DND-41 (cell line): Measurements from ENCODE around the gene ARHGEF39.
A peak's percentile ranks its signal among the peaks of the same experiment; 100 is the strongest.
"Not testable (repeated sequence)": the region's sequence is repeated elsewhere in the genome, so short reads cannot be mapped to it uniquely, and the experiment has no call there.

Source experiments
- ATAC-seq: fragments of 200-7000 bp; cut with Tn5 transposase; 3 replicates; pipeline ENCODE4 v1.9.1; 2021; ENCODE audit warnings: low read depth; ENCODE audit not compliant: insufficient read depth
- DNase-seq: peaks from one replicate; pipeline ENCODE4 v3.0.0-alpha.2; 2020
- H2AFZ ChIP-seq: 2 replicates; pipeline ENCODE4 v1.6.0; 2012; ENCODE audit warnings: low read depth, low read length
- H3K27ac ChIP-seq: 2 replicates; pipeline ENCODE4 v1.5.1; 2012; ENCODE audit warnings: low read length, inconsistent platforms
- H3K27me3 ChIP-seq: fragments of 200-600 bp; sonication (generic); 2 replicates; pipeline ENCODE4 v1.6.0; 2012; ENCODE audit warnings: low read length, mild to moderate bottlenecking, inconsistent platforms; ENCODE audit not compliant: insufficient read depth, poor library complexity
- H3K36me3 ChIP-seq: 2 replicates; pipeline ENCODE4 v1.5.1; 2012; ENCODE audit warnings: low read length, inconsistent platforms; ENCODE audit not compliant: insufficient read depth
- H3K4me1 ChIP-seq: 2 replicates; pipeline ENCODE4 v1.5.1; 2012; ENCODE audit warnings: mild to moderate bottlenecking, low read length; ENCODE audit not compliant: insufficient read depth
- H3K4me2 ChIP-seq: 2 replicates; pipeline ENCODE4 v1.6.0; 2012; ENCODE audit warnings: mild to moderate bottlenecking, moderate library complexity, low read length, inconsistent platforms; ENCODE audit not compliant: insufficient read depth
- H3K4me3 ChIP-seq, 2 experiments: fragments of 200-600 bp in 1 of 2; shearing (Covaris generic) in 1 of 2; 2 replicates each; pipeline ENCODE4 v1.5.1; 2012 to 2016; ENCODE audit warnings: inconsistent platforms in 2 of 2, low read length in 2 of 2, mild to moderate bottlenecking in 2 of 2, low read depth in 1 of 2, moderate library complexity in 1 of 2
- H3K79me2 ChIP-seq: 2 replicates; pipeline ENCODE4 v1.6.0; 2012; ENCODE audit warnings: low read length, inconsistent platforms; ENCODE audit not compliant: insufficient read depth
- H3K9ac ChIP-seq: 2 replicates; pipeline ENCODE4 v1.6.0; 2012; ENCODE audit warnings: low read depth, mild to moderate bottlenecking, inconsistent platforms, low read length, moderate library complexity
- H3K9me3 ChIP-seq: 2 replicates; pipeline ENCODE4 v1.5.1; 2012; ENCODE audit warnings: low read length, moderate library complexity, mild to moderate bottlenecking, inconsistent platforms; ENCODE audit not compliant: insufficient read depth, severe bottlenecking
- H4K20me1 ChIP-seq: 2 replicates; pipeline ENCODE4 v1.6.0; 2012; ENCODE audit warnings: low read length; ENCODE audit not compliant: insufficient read depth
- CTCF ChIP-seq: IDR thresholded peaks from 2 replicates; pipeline ENCODE4 v1.5.1; 2012; ENCODE audit warnings: borderline replicate concordance, low read length, moderate library complexity, mild to moderate bottlenecking; ENCODE audit not compliant: poor library complexity, severe bottlenecking; ENCODE audit errors: extremely low read depth
- EZH2 ChIP-seq: IDR thresholded peaks from 3 replicates; pipeline ENCODE4 v1.6.1; 2012; ENCODE audit warnings: borderline replicate concordance, low read depth, mild to moderate bottlenecking, moderate library complexity, low read length, inconsistent platforms; ENCODE audit not compliant: severe bottlenecking

ARHGEF39 gene

GRCh38 chr9:35649431-35650340 lies 15.3 kb downstream of the ARHGEF39 start:
- Histone ChIP-seq H3K9ac (peak overlapping the region; percentile 95), H3K79me2 (peaks cover 41% of the 10 kb centered on the region), H3K4me1 (peaks cover 69% of the 10 kb centered on the region), H3K27me3 (no peaks in the 10 kb centered on the region), H3K27ac (peak overlapping the region; percentile 100), H3K4me2 (peak overlapping the region; percentile 79), H4K20me1 (no peaks in the 10 kb centered on the region), H3K36me3 (peaks cover 19% of the 10 kb centered on the region; the same call in 1 of the 2 replicates), H3K9me3 (no peaks in the 10 kb centered on the region), H3K4me3 (peak overlapping the region; percentile 49 to 76), H2AFZ (peak overlapping the region; percentile 60; the same call in 1 of the 2 replicates)
- ATAC-seq, result peak; percentile 21
- peak; percentile 87 for DNase-seq
- TF ChIP-seq EZH2 (no peak), CTCF (no peak)

- H3K27ac ChIP-seq, result peak overlapping the region; percentile 100
- H4K20me1 ChIP-seq, result no peaks in the 10 kb centered on the region
- no peaks in the 10 kb centered on the region for H3K27me3 ChIP-seq
- peak overlapping the region; percentile 95 for H3K9ac ChIP-seq
- peaks cover 56% of the 10 kb centered on the region for H3K79me2 ChIP-seq
- TF ChIP-seq EZH2, result no peak
- peak; percentile 89 for TF ChIP-seq CTCF
- H3K9me3 ChIP-seq, result no peaks in the 10 kb centered on the region
- ATAC-seq (peak; percentile 70), DNase-seq (peak; percentile 95)
- peak overlapping the region; percentile 79 for H3K4me2 ChIP-seq
- peak overlapping the region; percentile 85 for H2AFZ ChIP-seq
- peaks cover 30% of the 10 kb centered on the region; the same call in 1 of the 2 replicates for H3K36me3 ChIP-seq
- H3K4me1 ChIP-seq, result peaks cover 77% of the 10 kb centered on the region
- peak overlapping the region; percentile 91 to 94 for H3K4me3 ChIP-seq
These were observed 18.3 kb downstream of the ARHGEF39 start for GRCh38 chr9:35646533-35647265.

GRCh38 chr9:35646153-35646532 lies 18.9 kb downstream of the ARHGEF39 start:
- Histone ChIP-seq H3K9ac (peak overlapping the region; percentile 95), H3K4me2 (peak overlapping the region; percentile 79), H2AFZ (peak overlapping the region; percentile 85), H3K27ac (peak overlapping the region; percentile 100), H3K27me3 (no peaks in the 10 kb centered on the region), H3K36me3 (peaks cover 30% of the 10 kb centered on the region; the same call in 1 of the 2 replicates), H3K9me3 (no peaks in the 10 kb centered on the region), H3K4me1 (peaks cover 72% of the 10 kb centered on the region), H3K79me2 (peaks cover 52% of the 10 kb centered on the region), H4K20me1 (no peaks in the 10 kb centered on the region), H3K4me3 (peak overlapping the region; percentile 91 to 94)
- TF ChIP-seq EZH2 (no peak), CTCF (no peak)
- DNase-seq, result peak; percentile 70
- peak; percentile 19 for ATAC-seq

- Histone ChIP-seq H3K4me2 (peak overlapping the region; percentile 79), H3K36me3 (peaks cover 33% of the 10 kb centered on the region; the same call in 1 of the 2 replicates), H3K9ac (peak overlapping the region; percentile 95), H3K27ac (peak overlapping the region; percentile 100), H3K79me2 (peaks cover 48% of the 10 kb centered on the region), H3K4me3 (peak overlapping the region; percentile 91 to 94; a peak in 3 of 4 replicates), H3K4me1 (peaks cover 67% of the 10 kb centered on the region), H2AFZ (peak overlapping the region; percentile 85)
- not testable (repeated sequence) for ATAC-seq, H3K9me3 ChIP-seq, H4K20me1 ChIP-seq, H3K27me3 ChIP-seq
- DNase-seq, result peak; percentile 25
These were observed 19.3 kb downstream of the ARHGEF39 start for GRCh38 chr9:35645736-35646135.
